ENCODE results near the gene SPAG9. TPM values are rescaled to one million over a fixed set of nuclear protein-coding genes. Genes with fewer than 3 reads are reported as not detected.
"Not testable (repeated sequence)": the region's sequence is repeated elsewhere in the genome, so short reads cannot be mapped to it uniquely, and the experiment has no call there.

The SPAG9 gene
- total and polyA plus RNA-seq, 5 donors from 2014 or later: 4.7 to 98.4 (median 6.0) TPM

DNA sequence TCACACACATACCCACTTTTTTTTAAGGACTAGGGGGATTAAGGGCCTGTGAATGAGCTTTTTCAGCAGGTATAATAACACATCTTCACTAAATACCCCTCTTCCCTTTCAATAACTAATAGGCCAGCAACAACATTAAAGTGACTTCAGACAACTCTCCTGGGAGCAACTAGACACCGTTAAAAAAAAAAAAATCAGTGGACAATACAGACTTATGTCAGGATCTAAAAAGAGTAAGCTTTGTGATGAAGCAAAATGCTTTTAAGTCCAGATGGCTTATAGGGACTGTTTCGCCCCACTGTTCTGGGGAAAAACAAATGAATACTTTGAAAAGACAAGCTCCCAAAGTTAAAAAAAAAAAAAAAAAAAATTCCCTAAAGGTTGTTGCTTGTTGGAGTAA is 29.0 kb downstream of the SPAG9 start:
- H3K9me3 Mint-ChIP-seq: no peaks in the 10 kb centered on the region
- DNase-seq (no peak), ATAC-seq (ENCODE audit: low read depth in 2 of 2) (no peak)
- Histone ChIP-seq H3K9me3 (ENCODE audit: control insufficient read depth in 2 of 2, low read length in 2 of 2) (no peaks in the 10 kb centered on the region), H3K27ac (ENCODE audit: insufficient read depth, low read length, poor library complexity, severe bottlenecking) (no peak overlapping the region), H3K4me1 (ENCODE audit: control insufficient read depth, insufficient read depth, low read length, poor library complexity, severe bottlenecking) (peaks cover 12% of the 10 kb centered on the region), H3K27me3 (ENCODE audit: control insufficient read depth, insufficient read depth, low read length) (no peaks in the 10 kb centered on the region), H3K4me3 (ENCODE audit: low read depth, low read length) (no peak overlapping the region), H3K36me3 (ENCODE audit: control insufficient read depth, insufficient read depth, low read length) (peaks cover 3% of the 10 kb centered on the region)
- H3K4me3 Mint-ChIP-seq: peak overlapping the region in 1 of 4 donors; percentile 49
- H3K27me3 Mint-ChIP-seq: no peaks in the 10 kb centered on the region
- peaks cover 3% of the 10 kb centered on the region for H3K36me3 Mint-ChIP-seq
- peak overlapping the region in 1 of 3 donors; percentile 81 for H3K27ac Mint-ChIP-seq
- peaks cover 22 to 45% (median 35%) of the 10 kb centered on the region in 4 donors for H3K4me1 Mint-ChIP-seq

- H3K27ac Mint-ChIP-seq; H3K36me3 Mint-ChIP-seq; H3K9me3 ChIP-seq (ENCODE audit: control insufficient read depth in 2 of 2, low read length in 2 of 2); H3K27ac ChIP-seq (ENCODE audit: insufficient read depth, low read length, poor library complexity, severe bottlenecking); H3K27me3 Mint-ChIP-seq; H3K9me3 Mint-ChIP-seq; H3K4me3 Mint-ChIP-seq; DNase-seq; ATAC-seq (ENCODE audit: low read depth in 2 of 2); H3K27me3 ChIP-seq (ENCODE audit: control insufficient read depth, insufficient read depth, low read length); H3K36me3 ChIP-seq (ENCODE audit: control insufficient read depth, insufficient read depth, low read length); H3K4me3 ChIP-seq (ENCODE audit: low read depth, low read length): not testable (repeated sequence)
- H3K4me1 ChIP-seq (ENCODE audit: control insufficient read depth, insufficient read depth, low read length, poor library complexity, severe bottlenecking): peaks cover 11% of the 10 kb centered on the region
- H3K4me1 Mint-ChIP-seq: peaks cover 24 to 39% (median 31%) of the 10 kb centered on the region in 4 donors
Observed at GRCh38 chr17:51088868-51089267, 31.8 kb downstream of the SPAG9 start.

- no peak overlapping the region for H3K27ac Mint-ChIP-seq
- Histone ChIP-seq H3K4me1 (ENCODE audit: control insufficient read depth, insufficient read depth, low read length, poor library complexity, severe bottlenecking) (peaks cover 10% of the 10 kb centered on the region), H3K36me3 (ENCODE audit: control insufficient read depth, insufficient read depth, low read length) (peaks cover 3% of the 10 kb centered on the region), H3K9me3 (ENCODE audit: control insufficient read depth in 2 of 2, low read length in 2 of 2) (no peaks in the 10 kb centered on the region), H3K4me3 (ENCODE audit: low read depth, low read length) (no peak overlapping the region), H3K27me3 (ENCODE audit: control insufficient read depth, insufficient read depth, low read length) (no peaks in the 10 kb centered on the region), H3K27ac (ENCODE audit: insufficient read depth, low read length, poor library complexity, severe bottlenecking) (no peak overlapping the region)
- no peak overlapping the region for H3K4me3 Mint-ChIP-seq
- no peaks in the 10 kb centered on the region for H3K9me3 Mint-ChIP-seq
- H3K36me3 Mint-ChIP-seq: peaks cover 3% of the 10 kb centered on the region
- no peaks in the 10 kb centered on the region for H3K27me3 Mint-ChIP-seq
- no peak for ATAC-seq (ENCODE audit: low read depth in 2 of 2)
- no peak for DNase-seq
- peaks cover 22 to 37% (median 31%) of the 10 kb centered on the region in 4 donors for H3K4me1 Mint-ChIP-seq
Observed at GRCh38 chr17:51088287-51088686, 32.4 kb downstream of the SPAG9 start.

- no peak overlapping the region for H3K4me3 ChIP-seq (ENCODE audit: low read depth, low read length)
- Mint-ChIP-seq H3K4me1 (peaks cover 22 to 43% (median 34%) of the 10 kb centered on the region in 4 donors), H3K9me3 (no peaks in the 10 kb centered on the region), H3K36me3 (peaks cover 3% of the 10 kb centered on the region), H3K27ac (no peak overlapping the region), H3K4me3 (peak overlapping the region in 1 of 4 donors; percentile 7), H3K27me3 (no peaks in the 10 kb centered on the region)
- H3K9me3 ChIP-seq (ENCODE audit: control insufficient read depth in 2 of 2, low read length in 2 of 2): no peaks in the 10 kb centered on the region
- peaks cover 3% of the 10 kb centered on the region for H3K36me3 ChIP-seq (ENCODE audit: control insufficient read depth, insufficient read depth, low read length)
- H3K27me3 ChIP-seq (ENCODE audit: control insufficient read depth, insufficient read depth, low read length): no peaks in the 10 kb centered on the region
- no peak overlapping the region for H3K27ac ChIP-seq (ENCODE audit: insufficient read depth, low read length, poor library complexity, severe bottlenecking)
- DNase-seq: no peak
- ATAC-seq (ENCODE audit: low read depth in 2 of 2): no peak
- peaks cover 10% of the 10 kb centered on the region for H3K4me1 ChIP-seq (ENCODE audit: control insufficient read depth, insufficient read depth, low read length, poor library complexity, severe bottlenecking)
Observed at GRCh38 chr17:51087072-51087757, 33.5 kb downstream of the SPAG9 start.

GRCh38 chr17:51085150-51085805 is 35.4 kb downstream of the SPAG9 start:
- no peak overlapping the region for H3K27ac ChIP-seq (ENCODE audit: insufficient read depth, low read length, poor library complexity, severe bottlenecking)
- H3K36me3 ChIP-seq (ENCODE audit: control insufficient read depth, insufficient read depth, low read length): peaks cover under 1% of the 10 kb centered on the region
- no peaks in the 10 kb centered on the region for H3K27me3 ChIP-seq (ENCODE audit: control insufficient read depth, insufficient read depth, low read length)
- peaks cover 8% of the 10 kb centered on the region for H3K36me3 Mint-ChIP-seq
- DNase-seq: peak in 1 of 3 donors; percentile 35
- H3K27ac Mint-ChIP-seq: peak overlapping the region in 1 of 3 donors; percentile 59
- no peak for ATAC-seq (ENCODE audit: low read depth in 2 of 2)
- no peak overlapping the region for H3K4me3 Mint-ChIP-seq
- H3K9me3 ChIP-seq (ENCODE audit: control insufficient read depth in 2 of 2, low read length in 2 of 2): no peaks in the 10 kb centered on the region
- peaks cover 10% of the 10 kb centered on the region for H3K4me1 ChIP-seq (ENCODE audit: control insufficient read depth, insufficient read depth, low read length, poor library complexity, severe bottlenecking)
- H3K4me1 Mint-ChIP-seq: peaks cover 26 to 39% (median 28%) of the 10 kb centered on the region in 4 donors
- H3K27me3 Mint-ChIP-seq: no peaks in the 10 kb centered on the region
- H3K4me3 ChIP-seq (ENCODE audit: low read depth, low read length): no peak overlapping the region
- H3K9me3 Mint-ChIP-seq: no peaks in the 10 kb centered on the region

- H3K36me3 ChIP-seq (ENCODE audit: control insufficient read depth, insufficient read depth, low read length): peaks cover 7% of the 10 kb centered on the region
- ATAC-seq (ENCODE audit: low read depth in 2 of 2) (no peak), DNase-seq (no peak)
- H3K4me3 Mint-ChIP-seq: no peak overlapping the region
- no peak overlapping the region for H3K27ac Mint-ChIP-seq
- H3K36me3 Mint-ChIP-seq: peaks cover 11% of the 10 kb centered on the region
- H3K4me3 ChIP-seq (ENCODE audit: low read depth, low read length): no peak overlapping the region
- peaks cover 10% of the 10 kb centered on the region for H3K4me1 ChIP-seq (ENCODE audit: control insufficient read depth, insufficient read depth, low read length, poor library complexity, severe bottlenecking)
- no peak overlapping the region for H3K27ac ChIP-seq (ENCODE audit: insufficient read depth, low read length, poor library complexity, severe bottlenecking)
- H3K9me3 ChIP-seq (ENCODE audit: control insufficient read depth in 2 of 2, low read length in 2 of 2): no peaks in the 10 kb centered on the region
- H3K27me3 ChIP-seq (ENCODE audit: control insufficient read depth, insufficient read depth, low read length): no peaks in the 10 kb centered on the region
- peaks cover 27 to 39% (median 28%) of the 10 kb centered on the region in 4 donors for H3K4me1 Mint-ChIP-seq
- H3K27me3 Mint-ChIP-seq: no peaks in the 10 kb centered on the region
- H3K9me3 Mint-ChIP-seq: no peaks in the 10 kb centered on the region
Observed at GRCh38 chr17:51083981-51084380, 36.7 kb downstream of the SPAG9 start.

DNA sequence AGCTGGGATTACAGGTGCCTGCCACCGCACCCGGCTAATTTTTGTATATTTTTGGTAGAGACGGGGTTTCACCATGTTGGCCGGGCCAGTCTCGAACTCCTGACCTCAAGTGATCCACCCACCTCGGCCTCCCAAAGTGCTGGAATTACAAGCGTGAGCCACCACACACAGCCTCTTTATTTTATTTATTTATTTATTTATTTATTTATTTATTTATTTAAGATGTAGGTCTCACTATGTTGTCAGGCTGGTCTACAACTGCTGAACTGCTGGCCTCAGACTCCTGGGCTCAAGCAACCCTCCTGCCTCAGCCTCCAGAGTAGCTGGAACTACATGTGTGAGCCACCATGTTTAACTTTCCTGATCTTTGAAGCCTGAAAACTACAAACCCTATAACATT is 37.3 kb downstream of the SPAG9 start:
- DNase-seq; H3K27me3 ChIP-seq (ENCODE audit: control insufficient read depth, insufficient read depth, low read length); H3K27ac ChIP-seq (ENCODE audit: insufficient read depth, low read length, poor library complexity, severe bottlenecking); H3K4me3 ChIP-seq (ENCODE audit: low read depth, low read length); H3K9me3 ChIP-seq (ENCODE audit: control insufficient read depth in 2 of 2, low read length in 2 of 2); ATAC-seq (ENCODE audit: low read depth in 2 of 2); H3K4me3 Mint-ChIP-seq; H3K9me3 Mint-ChIP-seq; H3K27me3 Mint-ChIP-seq; H3K27ac Mint-ChIP-seq; H3K4me1 ChIP-seq (ENCODE audit: control insufficient read depth, insufficient read depth, low read length, poor library complexity, severe bottlenecking): not testable (repeated sequence)
- Mint-ChIP-seq H3K36me3 (peaks cover 15% of the 10 kb centered on the region), H3K4me1 (peaks cover 26 to 38% (median 28%) of the 10 kb centered on the region in 4 donors)
- H3K36me3 ChIP-seq (ENCODE audit: control insufficient read depth, insufficient read depth, low read length): peaks cover 13% of the 10 kb centered on the region

All from CD4-positive, CD25-positive, alpha-beta regulatory T cell (primary cell).